Astrocyte of the hippocampus (primary cell): ENCODE measurements around the gene PTGFRN.

Experiments
- DNase-seq: peaks from one replicate; pipeline ENCODE4 v3.0.0; 2011; ENCODE audit warnings: low read depth, low spot score

Gene PTGFRN

DNA sequence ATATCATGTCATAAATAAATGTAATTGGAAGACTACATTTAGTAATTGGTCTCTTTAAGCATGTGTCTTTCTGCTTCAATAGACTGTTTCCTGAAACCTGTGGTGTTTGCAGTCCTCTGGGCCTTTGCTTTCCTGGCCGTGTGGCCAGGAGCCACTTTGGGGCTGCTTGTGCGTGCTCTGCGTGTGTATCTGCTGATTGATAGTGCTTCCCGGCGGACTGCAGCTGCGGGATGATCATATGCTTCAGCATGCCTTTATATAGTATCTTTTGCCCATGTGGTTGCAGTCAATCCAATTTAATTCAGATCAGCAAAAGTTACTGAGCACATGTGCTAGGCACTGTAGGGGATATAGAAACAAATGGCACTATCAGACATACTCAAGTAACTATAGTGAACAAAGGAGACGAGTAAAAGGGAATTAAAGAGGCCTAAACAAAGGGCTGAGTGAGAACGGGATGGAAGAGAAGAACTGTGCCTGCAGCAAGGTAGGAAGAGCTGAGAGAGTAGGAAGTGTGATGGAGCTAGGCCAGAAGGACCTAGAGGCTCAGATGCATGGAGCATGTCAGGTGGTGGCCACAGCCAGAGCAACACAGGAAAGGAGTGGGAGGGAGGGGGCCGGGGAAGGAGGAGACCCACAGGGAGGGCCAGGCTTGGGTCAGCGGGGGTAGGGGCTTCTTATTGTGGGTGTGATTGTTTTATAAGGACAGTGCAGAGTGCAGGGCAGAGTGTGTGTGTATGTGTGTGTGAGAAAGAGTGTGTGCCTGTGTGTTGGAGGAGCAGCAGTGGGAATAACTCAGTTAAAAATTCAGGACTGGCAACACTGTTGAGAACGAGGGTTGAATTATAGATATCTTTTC is 123.2 kb downstream of the PTGFRN start:
- DNase-seq, result no peak

DNA sequence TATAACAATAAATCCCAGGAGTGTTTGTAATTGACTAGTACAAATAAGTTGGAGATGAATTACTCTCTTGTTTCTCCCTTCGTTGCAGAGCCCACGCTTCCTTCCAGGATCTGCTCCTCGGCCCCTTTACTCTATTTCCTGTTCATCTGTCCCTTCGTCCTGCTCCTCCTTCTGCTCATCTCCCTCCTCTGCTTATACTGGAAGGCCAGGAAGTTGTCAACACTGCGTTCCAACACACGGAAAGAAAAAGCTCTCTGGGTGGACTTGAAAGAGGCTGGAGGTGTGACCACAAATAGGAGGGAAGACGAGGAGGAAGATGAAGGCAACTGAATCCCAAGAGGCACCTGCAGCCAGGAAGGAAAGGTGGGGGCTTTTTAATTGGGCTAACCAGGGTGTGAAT is 124.1 kb downstream of the PTGFRN start:
- no peak for DNase-seq

DNA sequence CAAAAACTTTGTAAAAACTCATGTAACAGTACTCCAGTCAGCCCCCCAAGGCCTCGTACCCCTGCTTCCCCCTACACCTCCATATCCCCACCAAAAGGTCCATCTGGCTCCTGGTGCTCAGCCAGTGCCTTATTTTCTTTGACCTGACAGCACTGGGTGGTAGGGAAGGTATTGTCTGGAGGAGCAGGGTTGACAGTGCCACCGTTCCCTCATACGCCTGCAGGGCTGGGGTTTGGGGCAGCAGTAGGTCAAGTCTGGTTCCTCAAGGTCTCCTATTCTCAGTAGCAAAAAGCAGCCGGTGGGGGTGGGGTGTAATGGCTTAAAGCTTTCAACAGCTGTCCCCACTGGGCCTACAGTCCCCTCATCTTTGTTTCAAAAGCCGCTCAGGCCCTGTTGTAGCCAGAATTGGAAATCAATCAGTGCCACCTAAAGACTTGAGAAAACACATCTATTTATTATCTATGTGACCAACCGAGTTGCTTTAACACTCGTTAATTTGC is 125.1 kb downstream of the PTGFRN start:
- DNase-seq, result no peak

DNA sequence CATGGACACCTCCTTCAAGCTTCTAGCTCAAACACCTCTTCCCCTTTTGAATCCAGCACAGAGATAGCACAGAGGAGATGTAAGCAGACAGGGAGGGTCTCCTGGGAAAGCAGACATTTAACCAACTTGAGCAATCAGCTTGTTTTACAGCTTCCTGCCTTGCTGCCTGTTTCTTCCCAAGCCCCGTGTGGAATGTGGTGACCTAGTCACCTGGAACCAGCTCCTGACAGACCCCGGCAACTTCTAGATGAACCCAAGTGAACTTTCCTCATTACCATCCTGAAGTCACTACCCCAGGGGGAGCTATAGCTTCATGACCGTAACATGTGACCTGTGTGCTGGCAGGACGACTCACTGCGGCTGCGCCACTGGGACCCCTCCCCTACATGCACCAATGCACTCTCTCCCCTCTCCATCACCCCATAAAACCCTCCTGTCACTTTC is 126.3 kb downstream of the PTGFRN start:
- DNase-seq, result no peak

DNA sequence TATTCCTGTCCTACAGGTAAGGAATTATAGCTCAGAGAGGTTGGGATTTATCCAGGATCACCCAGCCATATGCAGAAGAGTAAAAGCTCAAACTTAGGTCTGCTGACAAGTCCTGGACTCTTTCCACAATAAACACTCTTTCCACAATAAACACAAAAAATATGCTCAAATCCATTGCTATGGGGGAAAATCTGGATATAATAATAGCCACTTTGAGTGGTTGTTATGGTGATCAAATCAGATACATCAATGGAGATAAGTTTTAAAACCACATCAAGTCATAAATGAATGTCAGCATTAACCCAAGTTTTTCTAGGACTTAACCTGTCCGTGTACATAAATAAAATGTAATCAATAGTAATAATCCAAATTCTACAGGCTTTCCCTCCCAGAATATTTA is 128.1 kb downstream of the PTGFRN start:
- no peak for DNase-seq

DNA sequence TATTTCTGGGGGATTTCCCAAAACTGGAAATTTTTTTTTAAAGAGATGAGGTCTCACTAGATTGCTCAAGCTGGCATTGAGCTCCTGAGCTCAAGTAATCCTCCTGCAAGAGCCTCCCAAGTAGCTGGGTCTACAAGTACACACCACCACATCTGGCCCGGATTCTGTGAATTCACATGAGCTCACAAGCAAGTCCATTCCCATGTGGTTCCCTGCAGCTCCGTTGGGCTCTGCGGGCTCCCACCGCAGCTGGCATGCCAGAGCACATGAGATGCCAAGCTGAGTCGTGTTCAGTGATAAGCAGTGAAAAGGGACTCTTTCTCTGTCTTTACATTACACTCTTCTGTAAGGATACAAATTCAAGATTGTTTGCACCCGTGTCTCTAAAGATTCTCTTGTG is 128.5 kb downstream of the PTGFRN start:
- DNase-seq, result no peak
